AG09309 (cell line): ENCODE data around the gene ERVMER34-1.

Source experiments
- DNase-seq: peaks from one replicate; pipeline ENCODE4 v3.0.0-alpha.2; 2010; ENCODE audit warnings: low read depth
- H3K4me3 ChIP-seq: 2 replicates; pipeline ENCODE4 v1.5.1; 2011; ENCODE audit warnings: mild to moderate bottlenecking, low read depth, low read length, moderate library complexity; ENCODE audit not compliant: control insufficient read depth
- TF ChIP-seq, protein P1 (sequence below): IDR thresholded peaks from 2 replicates; pipeline ENCODE4 v1.5.1; 2011; ENCODE audit warnings: mild to moderate bottlenecking, low read depth, low read length, inconsistent platforms; ENCODE audit not compliant: insufficient read depth, control insufficient read depth; ENCODE audit errors: missing control alignments

Gene ERVMER34-1

DNA sequence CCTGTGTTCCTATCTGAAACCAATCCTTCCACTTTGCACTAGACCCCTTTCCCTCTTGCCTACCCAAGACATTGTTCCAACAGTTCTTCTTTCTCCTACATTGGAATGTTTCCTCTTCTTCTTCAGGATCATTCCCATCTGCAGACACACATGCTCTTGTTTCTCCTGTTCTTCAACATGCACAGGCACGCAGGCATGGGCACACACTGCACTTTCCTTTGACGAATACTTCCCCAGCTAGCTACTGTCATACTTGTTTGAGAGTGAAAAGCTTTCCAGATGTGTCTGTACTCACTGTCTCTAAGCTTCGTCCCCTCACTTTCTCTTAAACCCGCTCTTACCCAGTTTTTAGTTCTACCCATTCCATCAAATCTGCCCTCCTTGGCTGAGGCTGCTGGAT, 31.8 kb upstream of the ERVMER34-1 start:
- no peak overlapping the region for H3K4me3 ChIP-seq
- DNase-seq: no peak
- TF ChIP-seq, protein P1, sequence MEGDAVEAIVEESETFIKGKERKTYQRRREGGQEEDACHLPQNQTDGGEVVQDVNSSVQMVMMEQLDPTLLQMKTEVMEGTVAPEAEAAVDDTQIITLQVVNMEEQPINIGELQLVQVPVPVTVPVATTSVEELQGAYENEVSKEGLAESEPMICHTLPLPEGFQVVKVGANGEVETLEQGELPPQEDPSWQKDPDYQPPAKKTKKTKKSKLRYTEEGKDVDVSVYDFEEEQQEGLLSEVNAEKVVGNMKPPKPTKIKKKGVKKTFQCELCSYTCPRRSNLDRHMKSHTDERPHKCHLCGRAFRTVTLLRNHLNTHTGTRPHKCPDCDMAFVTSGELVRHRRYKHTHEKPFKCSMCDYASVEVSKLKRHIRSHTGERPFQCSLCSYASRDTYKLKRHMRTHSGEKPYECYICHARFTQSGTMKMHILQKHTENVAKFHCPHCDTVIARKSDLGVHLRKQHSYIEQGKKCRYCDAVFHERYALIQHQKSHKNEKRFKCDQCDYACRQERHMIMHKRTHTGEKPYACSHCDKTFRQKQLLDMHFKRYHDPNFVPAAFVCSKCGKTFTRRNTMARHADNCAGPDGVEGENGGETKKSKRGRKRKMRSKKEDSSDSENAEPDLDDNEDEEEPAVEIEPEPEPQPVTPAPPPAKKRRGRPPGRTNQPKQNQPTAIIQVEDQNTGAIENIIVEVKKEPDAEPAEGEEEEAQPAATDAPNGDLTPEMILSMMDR: no peak

DNA sequence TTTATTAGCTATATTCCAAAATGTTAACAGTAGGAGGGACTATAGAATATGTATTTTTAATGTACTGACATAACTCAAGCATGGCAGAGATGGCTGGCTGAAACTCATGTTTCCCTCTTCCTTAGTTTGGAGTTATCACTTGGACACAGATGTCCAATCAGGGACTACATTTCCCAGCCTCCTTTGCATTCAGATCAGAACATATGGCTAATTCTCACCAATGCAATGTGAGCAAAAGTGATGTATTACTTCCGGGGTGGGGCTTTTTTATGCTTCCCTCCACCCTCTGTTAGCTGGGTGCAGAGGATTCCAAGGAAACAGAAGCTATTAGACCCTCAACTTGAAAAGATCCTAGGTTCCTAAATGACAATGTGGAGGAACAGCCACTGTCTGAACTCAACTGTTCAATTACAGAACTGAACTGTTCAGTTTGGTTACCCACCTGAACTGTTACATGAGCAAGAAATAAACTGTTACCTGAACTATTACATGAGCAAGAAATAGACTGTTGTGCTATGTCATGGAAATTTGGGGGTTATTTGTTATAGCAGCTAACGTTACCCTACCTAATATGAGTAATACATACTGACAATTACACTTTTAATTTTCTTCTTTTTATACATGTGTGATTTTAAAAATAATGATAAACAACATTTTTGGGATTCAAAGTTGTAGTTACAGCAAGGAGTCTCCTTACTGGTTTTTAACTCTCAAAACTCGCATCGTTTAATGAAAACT, 29.6 kb upstream of the ERVMER34-1 start:
- H3K4me3 ChIP-seq: no peak overlapping the region
- DNase-seq: no peak
- TF ChIP-seq, protein P1: no peak

DNA sequence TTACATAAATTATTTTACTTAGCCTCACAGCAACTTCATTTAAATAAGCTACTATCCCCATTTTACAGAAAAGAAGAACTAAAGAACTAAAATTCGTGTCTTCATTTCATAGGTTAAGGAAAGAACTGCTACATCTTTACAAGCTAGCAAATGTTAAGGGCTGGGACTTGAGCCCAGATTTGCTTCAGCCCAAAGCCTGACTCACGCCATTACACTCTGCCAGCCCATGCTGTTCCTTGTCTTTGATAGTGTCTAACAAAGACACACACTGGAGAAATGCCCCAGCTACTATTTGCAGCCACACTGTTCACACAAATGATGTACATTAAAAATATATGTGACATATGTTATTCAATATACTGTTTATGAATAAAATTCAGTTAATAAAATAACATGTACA, 29.0 kb upstream of the ERVMER34-1 start:
- peak; percentile 48 for DNase-seq
- no peak overlapping the region for H3K4me3 ChIP-seq
- TF ChIP-seq, protein P1: no peak

DNA sequence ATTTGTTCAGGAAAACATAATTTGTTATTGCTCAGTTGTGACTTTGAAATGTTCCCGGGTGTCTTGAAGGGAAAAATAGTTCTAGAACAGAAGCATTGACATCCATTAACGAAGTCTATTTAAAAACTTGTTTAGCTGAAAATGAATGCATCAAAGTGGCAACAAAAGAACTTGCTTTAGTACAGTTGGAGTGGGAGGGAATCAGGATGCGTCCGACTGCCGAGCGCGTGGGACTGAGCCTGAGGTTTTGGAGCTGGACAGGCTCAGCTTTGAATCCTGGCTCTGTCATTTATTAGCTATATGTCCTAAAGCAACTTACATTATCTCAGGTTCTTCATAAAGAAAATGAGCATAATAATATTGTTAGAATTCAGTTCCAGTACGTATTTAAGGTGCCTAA, 9.0 kb upstream of the ERVMER34-1 start:
- DNase-seq: no peak
- TF ChIP-seq, protein P1: no peak
- H3K4me3 ChIP-seq: no peak overlapping the region

DNA sequence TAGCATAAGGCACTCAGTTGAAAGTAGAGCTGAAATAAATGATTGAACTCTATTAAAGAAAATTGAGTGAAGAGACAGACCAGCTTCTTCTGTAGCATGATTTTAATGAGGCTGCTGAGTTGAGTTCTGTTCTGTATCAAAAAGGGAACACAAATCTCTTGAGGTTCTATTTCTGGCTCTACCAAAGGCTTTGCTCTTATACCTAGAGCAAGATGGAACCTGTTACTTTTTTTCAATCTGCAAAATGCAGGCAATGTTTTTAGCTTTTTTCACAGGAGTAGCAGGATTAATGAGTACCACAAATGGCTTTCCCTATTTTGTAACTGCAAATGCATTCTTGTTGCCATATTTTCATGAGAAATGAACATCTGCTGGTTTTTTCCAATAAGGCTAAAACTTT, 4.2 kb upstream of the ERVMER34-1 start:
- TF ChIP-seq, protein P1: no peak
- H3K4me3 ChIP-seq: no peak overlapping the region
- no peak for DNase-seq

DNA sequence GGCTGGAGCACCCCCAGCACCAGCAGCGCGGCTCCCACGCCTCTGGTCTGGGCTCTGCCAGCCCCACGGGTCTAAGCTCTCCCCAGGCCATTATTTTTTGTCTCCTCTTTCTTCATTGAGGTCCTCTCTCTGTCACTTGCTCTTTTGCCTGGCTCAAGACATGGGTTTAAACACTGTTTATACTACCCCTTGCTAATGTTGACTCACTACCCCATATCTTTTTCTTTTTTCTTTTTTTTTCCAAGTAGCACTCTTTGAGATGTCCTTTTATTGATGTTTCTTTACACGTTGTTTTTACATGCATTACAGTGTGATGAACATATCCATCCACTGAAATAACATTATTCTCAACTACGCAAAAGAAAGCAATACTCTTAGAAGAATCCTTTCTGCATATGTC, 1.7 kb upstream of the ERVMER34-1 start:
- H3K4me3 ChIP-seq: no peak overlapping the region
- TF ChIP-seq, protein P1: no peak
- no peak for DNase-seq
